Measurements from ENCODE around the gene SCNN1A. TPM values are rescaled to one million over a fixed set of nuclear protein-coding genes. Genes with fewer than 3 reads are reported as not detected.

The SCNN1A gene
- total and polyA plus RNA-seq, 2 donors (not counting 3 experiments of a cell fraction or from before 2014, with no cell fraction given): 0.12 to 0.18 TPM

GRCh38 chr12:6367065-6367968, 8.0 kb downstream of the SCNN1A start:
- Histone ChIP-seq H3K9me3 (replicated peaks; ENCODE audit: control insufficient read depth, insufficient read depth, low read length) (no peaks in the 10 kb centered on the region), H4K20me1 (replicated peaks; ENCODE audit: control insufficient read depth, extremely low read depth, insufficient read depth, low read length) (no peaks in the 10 kb centered on the region), H3K4me2 (ENCODE audit: insufficient read depth, low read length) (no peak overlapping the region), H3K4me1 (ENCODE audit: control insufficient read depth, extremely low read depth, insufficient read depth, low read length) (peaks cover 31% of the 10 kb centered on the region), H3K79me2 (ENCODE audit: control insufficient read depth, insufficient read depth, low read length) (no peaks in the 10 kb centered on the region), H2AFZ (ENCODE audit: low read depth, low read length) (no peak overlapping the region), H3K9me1 (replicated peaks; ENCODE audit: control insufficient read depth, extremely low read depth, insufficient read depth, low read length) (no peaks in the 10 kb centered on the region), H3K36me3 (ENCODE audit: control insufficient read depth in 2 of 2, extremely low read depth in 1 of 2, insufficient read depth in 2 of 2, low read length in 2 of 2) (no peaks in the 10 kb centered on the region), H3K27ac (ENCODE audit: insufficient read depth, low read depth, low read length) (no peak overlapping the region), H3K4me3 (replicated peaks in 1 of 3; ENCODE audit: insufficient read depth in 1 of 3, low read depth in 1 of 3, low read length in 3 of 3) (no peak overlapping the region), H3K9ac (replicated peaks; ENCODE audit: extremely low read depth, insufficient read depth, low read length) (no peak overlapping the region), H3K27me3 (ENCODE audit: control insufficient read depth in 2 of 2, insufficient read depth in 2 of 2, low read length in 2 of 2) (no peaks in the 10 kb centered on the region)
- intact Hi-C loops (cut with micrococcal nuclease): loop anchor here (1.0 kb wide), 1 partner anchor 31 kb away; no protein-coding TSS in a partner anchor
- FAIRE-seq (peak; percentile 66), DNase-seq (ENCODE audit: low read depth, low spot score) (peak; percentile 67)
- TSS peak; percentile 59 for BruUV-seq (replicated peaks)
- ChIA-PET POLR2A (interaction anchor here (1.0 kb wide), 1 partner anchor 31 kb away, joined by 13 read pairs; no protein-coding TSS in a partner anchor), CTCF (interaction anchor here (0.7 to 4.5 kb wide), 12 partner anchors 10 to 146 kb away, joined by 3 to 46 read pairs (median 5); partner anchors contain the start of gene TNFRSF1A)
- TF ChIP-seq POLR2AphosphoS5 (IDR thresholded peaks at IDR 0.05; ENCODE audit: insufficient read depth, low read depth, low read length) (no peak), POLR2A (IDR thresholded peaks at IDR 0.05; ENCODE audit: low read depth, low read length) (no peak), EZH2 (IDR thresholded peaks at IDR 0.05; ENCODE audit: borderline replicate concordance, low read depth, low read length, severe bottlenecking) (no peak), CTCF (IDR thresholded peaks at IDR 0.05; ENCODE audit: extremely low read depth in 1 of 2, insufficient read depth in 1 of 2, low read depth in 1 of 2, low read length in 2 of 2) (peak in 1 of 2 donors; percentile 49), JUN (IDR thresholded peaks at IDR 0.05; ENCODE audit: borderline replicate concordance, insufficient read depth, insufficient read length, low read depth) (no peak), MYC (IDR thresholded peaks at IDR 0.05; ENCODE audit: low read depth, low read length) (no peak), FOS (IDR thresholded peaks at IDR 0.05; ENCODE audit: borderline replicate concordance, insufficient read depth, low read length) (no peak), GATA2 (IDR thresholded peaks at IDR 0.05; ENCODE audit: insufficient read depth, insufficient read length, low read depth, low read length) (no peak)
- TF ChIP-seq, protein P1, sequence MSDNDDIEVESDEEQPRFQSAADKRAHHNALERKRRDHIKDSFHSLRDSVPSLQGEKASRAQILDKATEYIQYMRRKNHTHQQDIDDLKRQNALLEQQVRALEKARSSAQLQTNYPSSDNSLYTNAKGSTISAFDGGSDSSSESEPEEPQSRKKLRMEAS (IDR thresholded peaks at IDR 0.05; ENCODE audit: insufficient read depth, insufficient read length): peak; percentile 65
- dilution Hi-C loops (cut with MboI; ENCODE audit: extremely low pct_ligation_motif_present, low sequenced_read_pairs): no loop called here
